GM21526 (cell line): Measurements from ENCODE around the gene PAPPA2.
A peak's percentile ranks its signal among the peaks of the same experiment; 100 is the strongest.
"Not testable (repeated sequence)": the region's sequence is repeated elsewhere in the genome, so short reads cannot be mapped to it uniquely, and the experiment has no call there.

Source experiments
- ATAC-seq: cut with Tn5 transposase; IDR thresholded peaks from one replicate; pipeline ENCODE4 v1.9.1; 2021; ENCODE audit warnings: moderate library complexity; ENCODE audit not compliant: unreplicated experiment, low FRiP score

Gene PAPPA2

GRCh38 chr1:176545034-176545639 is 82.2 kb downstream of the PAPPA2 start:
- ATAC-seq = no peak

GRCh38 chr1:176546825-176547224 is 83.8 kb downstream of the PAPPA2 start:
- no peak for ATAC-seq

GRCh38 chr1:176551146-176551545 is 88.2 kb downstream of the PAPPA2 start:
- no peak for ATAC-seq

GRCh38 chr1:176552217-176552991 is 89.4 kb downstream of the PAPPA2 start:
- no peak for ATAC-seq

- ATAC-seq = no peak
These were observed 90.0 kb downstream of the PAPPA2 start for GRCh38 chr1:176552999-176553398.

GRCh38 chr1:176556288-176556687 is 93.3 kb downstream of the PAPPA2 start:
- no peak for ATAC-seq

DNA sequence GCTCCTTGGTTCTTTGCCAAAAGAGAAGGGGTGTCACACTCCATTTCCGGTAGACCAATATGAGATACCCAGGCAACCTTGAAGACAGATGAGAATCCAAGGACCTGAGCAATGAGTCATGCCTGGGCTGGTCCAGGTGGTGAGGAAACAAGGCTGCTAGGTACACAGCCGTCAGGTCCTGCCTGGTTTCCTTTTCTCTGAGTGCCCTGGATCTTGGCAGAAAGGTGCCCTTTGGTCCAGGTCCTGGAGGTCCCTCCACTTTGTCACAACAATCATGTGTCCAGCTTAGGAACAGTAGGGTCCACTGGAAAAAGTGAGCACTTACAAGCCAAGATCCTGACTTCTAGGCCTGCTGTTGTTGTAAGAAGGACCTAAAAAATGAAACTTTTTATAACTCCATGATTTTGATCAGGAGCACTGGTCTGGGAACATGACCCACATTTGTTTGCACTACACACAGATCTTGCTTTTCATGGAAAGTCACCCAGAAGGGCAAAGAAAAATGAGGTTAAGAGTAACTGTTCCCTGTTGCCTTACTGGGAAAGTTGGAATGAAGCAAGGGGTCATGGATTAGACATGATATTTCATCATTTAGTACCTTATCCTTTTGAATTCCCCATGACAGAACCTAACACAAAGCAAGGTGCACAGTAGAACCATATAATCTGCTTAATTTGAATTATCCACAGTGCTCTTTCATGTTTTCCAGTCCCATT is 94.7 kb downstream of the PAPPA2 start:
- no peak for ATAC-seq

DNA sequence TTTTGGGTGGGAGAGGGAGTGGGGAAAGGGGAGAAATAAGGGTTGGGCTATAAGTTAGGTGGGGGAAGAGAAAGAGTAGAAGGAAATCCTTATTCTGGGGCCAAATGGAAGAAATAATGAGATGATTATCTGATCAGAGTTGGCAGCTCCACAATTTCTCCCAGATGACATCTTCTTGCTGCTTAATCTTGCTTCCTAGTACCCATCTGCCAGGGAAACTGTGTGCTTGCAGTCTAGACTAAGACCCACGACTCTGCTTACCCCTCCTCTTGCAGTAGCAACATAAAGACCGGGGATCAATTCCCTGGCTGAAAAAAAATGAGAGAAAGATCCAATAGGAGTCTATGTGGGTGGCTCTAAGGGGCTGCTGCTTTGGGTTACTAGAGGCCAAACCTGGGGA is 95.6 kb downstream of the PAPPA2 start:
- ATAC-seq = no peak

DNA sequence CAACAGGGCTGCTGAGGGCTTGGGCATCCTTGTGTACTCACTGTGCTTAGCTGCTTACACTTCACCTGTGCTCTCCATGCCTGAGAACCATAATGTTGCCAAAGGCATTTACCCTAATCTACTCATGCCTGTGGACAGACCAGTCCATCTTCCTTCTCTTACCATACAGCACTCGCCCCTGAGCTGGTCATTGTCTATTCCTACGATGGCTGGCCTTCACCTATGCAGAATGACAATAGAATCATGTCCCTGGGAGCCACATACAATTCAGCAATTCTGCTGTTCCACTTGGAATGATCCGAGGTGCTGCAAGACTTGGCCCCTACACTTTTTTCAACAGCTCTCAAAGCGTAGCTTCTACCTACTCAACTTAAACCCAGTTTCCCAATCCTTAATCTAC is 96.5 kb downstream of the PAPPA2 start:
- no peak for ATAC-seq

DNA sequence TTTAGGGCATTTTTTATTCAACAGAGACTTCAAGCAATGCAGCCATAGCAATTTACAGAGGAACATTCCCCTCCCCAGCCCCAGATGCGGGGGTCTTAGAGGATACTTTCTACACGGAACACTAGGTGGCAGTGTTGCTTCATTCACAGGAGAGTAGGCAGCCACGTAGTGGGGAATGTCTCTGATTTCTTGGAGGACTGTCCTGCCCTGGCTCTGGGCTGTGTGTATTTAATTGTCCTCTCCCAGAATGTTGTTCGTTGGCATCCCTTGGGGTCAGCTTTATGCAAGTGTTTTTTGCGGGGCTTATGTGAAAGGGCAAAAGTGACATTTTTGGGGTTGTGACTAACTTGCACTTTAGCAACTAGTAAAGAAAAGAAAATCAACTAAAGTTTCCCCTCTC is 96.9 kb downstream of the PAPPA2 start:
- peak; percentile 77 for ATAC-seq

- no peak for ATAC-seq
These were observed 97.7 kb downstream of the PAPPA2 start for GRCh38 chr1:176560681-176561080.

DNA sequence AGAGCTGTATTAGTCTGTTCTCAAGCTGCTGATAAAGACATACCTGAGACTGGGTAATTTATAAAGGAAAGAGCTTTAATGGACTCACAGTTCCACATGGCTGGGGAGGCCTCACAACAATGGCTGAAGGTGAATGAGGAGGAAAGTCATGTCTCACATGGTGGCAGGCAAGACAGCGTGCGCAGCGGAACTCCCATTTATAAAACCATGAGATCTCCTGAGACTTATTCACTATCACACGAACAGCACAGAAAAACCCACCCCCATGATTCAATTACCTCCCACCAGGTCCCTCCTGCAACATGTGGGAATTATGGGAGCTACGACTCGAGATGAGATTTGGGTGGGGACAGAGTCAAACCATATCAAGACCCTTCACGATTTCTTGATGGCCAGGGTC is 98.8 kb downstream of the PAPPA2 start:
- ATAC-seq = not testable (repeated sequence)

GRCh38 chr1:176566004-176566975 is 103.3 kb downstream of the PAPPA2 start:
- ATAC-seq = no peak

- ATAC-seq = no peak
These were observed 104.3 kb downstream of the PAPPA2 start for GRCh38 chr1:176567190-176567794.

DNA sequence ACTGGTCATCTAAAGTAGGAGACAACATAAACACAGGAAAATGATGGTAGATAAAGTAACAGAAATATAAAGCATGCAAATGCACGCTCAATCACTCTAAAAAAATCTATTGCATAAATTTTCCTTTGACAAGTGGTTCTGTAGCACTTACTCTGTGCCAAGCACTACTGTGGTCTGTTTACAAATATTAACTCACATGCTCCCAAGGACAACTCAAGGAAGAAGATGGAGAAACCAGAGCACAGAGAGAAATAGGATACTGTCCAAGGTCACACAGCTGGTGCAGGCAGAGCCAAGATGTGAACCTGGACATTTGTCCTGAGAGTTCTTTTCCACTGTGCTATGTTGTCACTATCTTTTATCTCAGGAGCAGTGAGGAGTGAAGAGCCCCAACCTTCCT is 105.2 kb downstream of the PAPPA2 start:
- no peak for ATAC-seq

DNA sequence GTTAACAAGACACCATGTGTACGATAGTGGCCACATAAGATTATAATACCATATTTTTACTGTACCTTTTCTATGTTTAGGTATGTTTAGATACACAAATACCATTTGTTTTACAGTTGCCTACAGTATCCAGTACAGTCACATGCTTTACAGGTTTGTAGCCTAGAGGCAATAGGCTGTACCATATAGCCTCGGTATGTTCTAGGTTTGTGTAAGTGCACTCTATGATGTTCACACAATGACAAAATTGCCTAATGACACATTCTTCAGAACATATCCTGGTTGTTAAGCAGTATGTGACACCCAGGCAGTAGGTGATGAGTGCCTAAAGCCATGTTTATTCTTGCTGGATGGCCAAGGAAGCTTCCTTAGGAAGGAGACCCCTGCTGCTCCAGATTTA is 111.8 kb downstream of the PAPPA2 start:
- no peak for ATAC-seq

DNA sequence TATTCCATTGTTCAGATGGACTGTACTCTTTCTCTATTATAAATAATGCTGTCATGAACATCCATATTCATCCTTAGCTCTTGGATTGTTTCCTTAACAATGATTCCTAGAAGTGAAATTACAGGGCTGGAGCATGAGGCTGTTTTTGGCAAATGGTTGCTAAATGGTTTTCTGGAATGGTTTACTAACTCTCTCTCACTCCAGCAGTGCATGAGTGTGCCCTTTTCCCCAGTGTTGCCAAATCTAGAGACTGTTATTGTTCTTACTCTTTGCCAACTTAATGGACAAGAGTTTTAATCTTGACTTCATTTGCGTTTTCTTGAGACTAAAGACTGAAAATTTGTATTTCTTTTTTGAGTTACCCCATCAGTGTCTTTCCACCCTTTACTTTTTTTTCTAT is 113.0 kb downstream of the PAPPA2 start:
- no peak for ATAC-seq

- ATAC-seq = no peak
These were observed 113.7 kb downstream of the PAPPA2 start for GRCh38 chr1:176576670-176577069.

DNA sequence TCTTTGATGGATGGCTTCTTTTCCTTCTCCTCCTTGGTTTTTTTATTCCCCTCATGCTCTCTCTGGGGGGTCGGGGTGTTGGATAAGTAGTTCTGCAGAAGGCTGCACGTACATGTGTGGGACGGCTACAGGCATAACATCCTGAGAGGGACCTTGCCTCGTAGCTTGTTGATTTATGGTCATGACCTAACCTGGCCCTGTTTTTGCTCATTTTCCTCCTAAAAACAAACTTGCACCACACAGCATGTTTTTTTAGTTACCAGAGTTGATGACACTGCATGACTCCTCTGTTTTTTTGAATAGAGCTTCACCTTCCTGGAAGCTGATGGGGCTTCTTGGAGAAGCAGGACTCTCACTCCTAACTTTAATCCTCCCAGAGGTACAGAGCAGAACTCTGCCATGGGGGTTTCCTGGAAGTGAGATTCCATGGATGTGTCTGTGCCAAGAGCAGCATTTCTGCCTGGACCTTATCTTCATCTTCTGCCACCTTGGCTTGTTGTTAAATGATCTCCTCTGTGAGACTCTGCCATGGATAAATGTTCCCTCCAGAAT is 114.7 kb downstream of the PAPPA2 start:
- no peak for ATAC-seq

DNA sequence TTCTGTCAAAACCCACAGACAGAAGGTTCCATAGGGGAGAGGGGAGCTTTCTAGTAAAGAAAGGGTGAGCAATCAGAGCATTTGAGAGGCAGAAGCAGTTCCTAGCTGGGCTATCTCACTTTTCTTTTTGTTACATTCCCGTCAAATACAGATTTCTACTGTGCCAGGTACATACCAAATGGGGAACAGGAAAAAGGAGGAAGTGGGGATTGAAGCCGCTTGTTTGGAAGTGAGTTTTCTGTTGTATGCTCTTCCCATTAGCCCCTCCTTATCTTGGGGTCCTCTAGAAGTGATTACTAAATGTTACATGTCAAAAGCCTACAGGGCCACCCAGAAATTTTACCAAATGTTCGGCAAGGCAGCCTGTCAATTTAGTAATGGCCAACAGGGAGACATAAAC is 116.1 kb downstream of the PAPPA2 start:
- ATAC-seq = no peak
